Neural progenitor cell (in vitro differentiated cells): Measurements from ENCODE around the gene ZDHHC4. TPM values are rescaled to one million over a fixed set of nuclear protein-coding genes. Genes with fewer than 3 reads are reported as not detected.

ENCODE experiments used
- DNase-seq: peaks from one replicate; pipeline ENCODE4 v3.0.0-alpha.2; 2016; ENCODE audit warnings: low spot score
- H2AFZ ChIP-seq: fragments of 200-600 bp; sonication (generic); replicated peaks from 2 replicates; pipeline ENCODE4 v1.6.1; 2016; ENCODE audit warnings: antibody characterized with exemption
- H3F3A ChIP-seq: fragments of 200-600 bp; sonication (generic); 2 replicates; pipeline ENCODE4 v1.6.1; 2016; ENCODE audit warnings: antibody characterized with exemption, low read depth
- H3K27ac ChIP-seq: fragments of 200-600 bp; sonication (generic); 2 replicates; pipeline ENCODE4 v1.5.1; 2016; ENCODE audit warnings: mild to moderate bottlenecking
- H3K27me3 ChIP-seq: fragments of 200-600 bp; sonication (generic); 2 replicates; pipeline ENCODE4 v1.6.1; 2016; ENCODE audit warnings: mild to moderate bottlenecking, moderate library complexity
- H3K36me3 ChIP-seq: fragments of 200-600 bp; sonication (generic); 2 replicates; pipeline ENCODE4 v1.5.1; 2016
- H3K4me1 ChIP-seq: fragments of 200-600 bp; sonication (generic); 2 replicates; pipeline ENCODE4 v1.6.1; 2016; ENCODE audit warnings: mixed run types
- H3K4me2 ChIP-seq: fragments of 200-600 bp; sonication (generic); 2 replicates; pipeline ENCODE4 v1.6.1; 2016
- H3K4me3 ChIP-seq: fragments of 200-600 bp; sonication (generic); 2 replicates; pipeline ENCODE4 v1.5.1; 2016
- H3K79me2 ChIP-seq: fragments of 200-600 bp; sonication (generic); 2 replicates; pipeline ENCODE4 v1.6.1; 2016; ENCODE audit warnings: low read depth
- H3K9ac ChIP-seq: fragments of 200-600 bp; sonication (generic); 2 replicates; pipeline ENCODE4 v1.6.1; 2016
- H3K9me3 ChIP-seq: fragments of 200-600 bp; sonication (generic); 2 replicates; pipeline ENCODE4 v1.5.1; 2016; ENCODE audit warnings: low read depth
- H4K20me1 ChIP-seq: fragments of 200-600 bp; sonication (generic); 2 replicates; pipeline ENCODE4 v1.6.1; 2016; ENCODE audit warnings: low read depth
- H3K27ac Mint-ChIP-seq: 3 replicates; pipeline ENCODE4 v1.8.0; 2021; ENCODE audit warnings: mixed read lengths
- H3K27me3 Mint-ChIP-seq: 2 replicates; pipeline ENCODE4 v1.8.0; 2022; ENCODE audit warnings: low read depth, mild to moderate bottlenecking, inconsistent platforms, moderate library complexity, mixed read lengths; ENCODE audit not compliant: insufficient read depth
- H3K36me3 Mint-ChIP-seq: 3 replicates; pipeline ENCODE4 v1.8.0; 2021; ENCODE audit warnings: mixed read lengths
- H3K4me1 Mint-ChIP-seq: 3 replicates; pipeline ENCODE4 v1.8.0; 2021; ENCODE audit warnings: mixed read lengths
- H3K4me3 Mint-ChIP-seq: 3 replicates; pipeline ENCODE4 v1.8.0; 2021; ENCODE audit warnings: mild to moderate bottlenecking, moderate library complexity, mixed read lengths
- H3K9me3 Mint-ChIP-seq: 3 replicates; pipeline ENCODE4 v1.8.0; 2020; ENCODE audit warnings: mixed read lengths
- CTCF ChIP-seq: fragments of 200-600 bp; sonication (generic); IDR thresholded peaks from 2 replicates; pipeline ENCODE4 v1.5.1; 2017; ENCODE audit warnings: antibody characterized with exemption, mild to moderate bottlenecking
- EZH2 ChIP-seq: fragments of 200-600 bp; sonication (generic); IDR thresholded peaks from 2 replicates; pipeline ENCODE4 v1.6.1; 2017; ENCODE audit warnings: antibody characterized with exemption, mild to moderate bottlenecking, moderate library complexity
- EZH2phosphoT487 ChIP-seq: fragments of 200-600 bp; sonication (generic); IDR thresholded peaks from 2 replicates; pipeline ENCODE4 v1.6.1; 2017; ENCODE audit warnings: antibody characterized with exemption
- total RNA-seq: library from RNA; depleted of rRNA; stranded (reverse); fragments of >200 nt; gene quantifications from 2 replicates; pipeline ENCODE4 v1.2.3, GENCODE V29; 2015; ENCODE audit warnings: low replicate concordance

Gene ZDHHC4
- total RNA-seq, 1 donor from 2014 or later, result 102 TPM

DNA sequence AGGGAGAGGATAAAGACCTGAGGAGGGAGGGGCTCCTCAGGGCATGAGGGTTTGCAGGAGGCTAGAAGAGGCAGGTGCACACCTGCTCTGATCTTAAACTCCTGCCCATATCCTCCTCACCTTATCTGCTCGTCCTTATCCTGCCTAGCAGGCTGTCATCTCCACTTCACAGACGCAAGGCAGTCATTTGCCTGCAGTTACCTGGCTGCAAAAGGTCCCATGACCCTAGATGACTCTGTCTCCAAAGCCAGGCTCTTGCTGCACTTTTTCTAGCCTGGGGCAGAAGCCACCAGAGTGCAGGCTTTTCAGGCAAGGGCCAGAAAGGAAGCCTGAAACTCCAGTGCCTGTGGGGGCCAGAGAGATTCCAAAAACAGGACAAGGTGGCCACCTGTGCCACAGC, 36.5 kb downstream of the ZDHHC4 start:
- H3K27ac ChIP-seq, result no peak overlapping the region
- Mint-ChIP-seq H3K27me3 (peaks cover 9% of the 10 kb centered on the region), H3K4me3 (peak overlapping the region; percentile 68), H3K9me3 (no peaks in the 10 kb centered on the region), H3K4me1 (peaks cover 9% of the 10 kb centered on the region), H3K36me3 (peaks cover 4% of the 10 kb centered on the region), H3K27ac (no peak overlapping the region)
- TF ChIP-seq CTCF (no peak), EZH2 (no peak), EZH2phosphoT487 (no peak)
- peaks cover 19% of the 10 kb centered on the region for H3F3A ChIP-seq
- H3K9me3 ChIP-seq, result no peaks in the 10 kb centered on the region
- no peak overlapping the region for H3K4me2 ChIP-seq
- H2AFZ ChIP-seq, result no peak overlapping the region
- H3K4me3 ChIP-seq, result no peak overlapping the region
- DNase-seq, result no peak
- H3K79me2 ChIP-seq, result no peaks in the 10 kb centered on the region
- no peak overlapping the region for H3K9ac ChIP-seq
- H3K36me3 ChIP-seq, result no peaks in the 10 kb centered on the region
- H3K4me1 ChIP-seq, result peaks cover 8% of the 10 kb centered on the region
- no peaks in the 10 kb centered on the region for H4K20me1 ChIP-seq
- no peaks in the 10 kb centered on the region for H3K27me3 ChIP-seq

DNA sequence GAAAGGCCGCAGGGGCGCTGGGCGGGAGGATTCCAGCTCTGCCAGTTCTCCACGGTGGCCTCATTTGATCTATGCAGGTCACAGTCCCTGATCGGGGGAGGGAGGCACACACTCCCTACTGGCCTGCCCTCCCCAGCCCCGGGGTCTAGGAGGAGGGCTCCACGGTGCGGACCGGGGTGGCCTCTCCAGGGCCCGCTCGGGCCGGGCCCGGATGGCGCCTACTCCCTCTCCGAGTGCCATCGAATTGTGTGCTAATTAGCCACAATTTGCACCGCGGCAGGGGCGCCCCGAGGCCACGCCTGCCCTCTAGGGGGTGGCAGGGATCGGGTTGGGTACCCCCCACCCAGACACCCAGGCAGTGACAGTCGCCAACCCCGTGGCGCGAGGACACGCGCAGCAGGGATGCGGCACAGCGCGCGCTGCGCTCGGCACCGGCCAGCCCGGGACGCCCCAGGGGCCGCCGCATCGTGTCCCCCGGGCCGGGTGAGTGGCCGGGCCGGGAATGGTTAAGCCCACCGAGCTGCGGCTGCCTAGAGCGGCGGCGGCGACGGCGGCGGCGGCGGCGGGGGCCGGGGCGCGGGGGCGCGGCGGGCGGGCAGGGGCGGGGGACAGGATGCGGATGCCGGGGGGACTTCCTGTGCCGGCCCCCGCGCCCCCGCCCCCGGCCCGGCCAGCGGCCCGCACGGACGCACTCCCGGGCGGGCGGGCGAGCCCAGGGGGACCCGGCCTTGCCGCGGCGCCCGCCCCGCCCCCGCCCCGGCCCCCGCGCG, 37.9 kb downstream of the ZDHHC4 start, which contains the start of gene ZNF853:
TSS of gene ZNF853 (plus strand) at position 658 of the 770 bp plus-strand sequence. CDS start 565 bp downstream, outside the sequence.
- Histone ChIP-seq H2AFZ (peak within 1 kb of the TSS; percentile 100), H3K27ac (no peak within 1 kb of the TSS)
- DNase-seq, result peak; percentile 77

GRCh38 chr7:6615723-6616555, 38.7 kb downstream of the ZDHHC4 start:
- H3K4me3 Mint-ChIP-seq, result peak overlapping the region; percentile 79
- H3K4me1 Mint-ChIP-seq, result peaks cover 9% of the 10 kb centered on the region
- H3K9me3 Mint-ChIP-seq, result no peaks in the 10 kb centered on the region
- Histone ChIP-seq H4K20me1 (no peaks in the 10 kb centered on the region), H3K79me2 (no peaks in the 10 kb centered on the region), H3K9ac (peak overlapping the region; percentile 68), H2AFZ (no peak overlapping the region), H3K4me2 (peak overlapping the region; percentile 80), H3K4me1 (peaks cover 8% of the 10 kb centered on the region), H3K9me3 (no peaks in the 10 kb centered on the region), H3K36me3 (no peaks in the 10 kb centered on the region), H3K4me3 (peak overlapping the region; percentile 81), H3K27ac (no peak overlapping the region), H3K27me3 (no peaks in the 10 kb centered on the region), H3F3A (peaks cover 19% of the 10 kb centered on the region)
- no peak for TF ChIP-seq EZH2phosphoT487
- no peak for TF ChIP-seq CTCF
- TF ChIP-seq EZH2, result no peak
- peak; percentile 45 for DNase-seq
- H3K36me3 Mint-ChIP-seq, result peaks cover 7% of the 10 kb centered on the region
- H3K27ac Mint-ChIP-seq, result no peak overlapping the region
- peaks cover 11% of the 10 kb centered on the region for H3K27me3 Mint-ChIP-seq

More for the DNA sequence above, 37.9 kb downstream of the ZDHHC4 start, which contains the start of gene ZNF853:
- Mint-ChIP-seq H3K4me3 (peak within 1 kb of the TSS; percentile 86), H3K27me3 (peaks cover 10% of the 10 kb centered on the region), H3K27ac (peak within 1 kb of the TSS; percentile 12), H3K4me1 (peaks cover 9% of the 10 kb centered on the region), H3K9me3 (no peaks in the 10 kb centered on the region), H3K36me3 (peaks cover 7% of the 10 kb centered on the region)
- Histone ChIP-seq H3K79me2 (no peaks in the 10 kb centered on the region), H3K9me3 (no peaks in the 10 kb centered on the region), H3K9ac (peak within 1 kb of the TSS; percentile 68), H3K4me2 (peak within 1 kb of the TSS; percentile 100), H4K20me1 (no peaks in the 10 kb centered on the region), H3K27me3 (no peaks in the 10 kb centered on the region), H3K4me3 (peak within 1 kb of the TSS; percentile 95), H3F3A (peaks cover 19% of the 10 kb centered on the region), H3K36me3 (no peaks in the 10 kb centered on the region), H3K4me1 (peaks cover 8% of the 10 kb centered on the region)
- TF ChIP-seq EZH2phosphoT487, result no peak
- TF ChIP-seq EZH2, result peak; percentile 30
- peak; percentile 6 for TF ChIP-seq CTCF
